H1 (cell line): Measurements from ENCODE around the gene GPC1. TPM values are rescaled to one million over a fixed set of nuclear protein-coding genes. Genes with fewer than 3 reads are reported as not detected.

ENCODE experiments used
- CTCF ChIA-PET: fragments of 300-600 bp; sonication (Branson Sonifier 250); formaldehyde crosslinking; loops from one replicate; lab custom pipeline; 2021; ENCODE audit not compliant: partially characterized antibody; lab: Charles Lee
- POLR2A ChIA-PET: fragments of 300-600 bp; sonication (Branson Sonifier 250); formaldehyde crosslinking; loops from one replicate; lab custom pipeline; 2021; ENCODE audit warnings: inconsistent platforms; ENCODE audit not compliant: partially characterized antibody; lab: Charles Lee
- DNase-seq, 2 experiments: peaks; one replicate each; pipeline versions ENCODE4 v3.0.0 to v3.0.0-alpha.2; 2010 to 2022; ENCODE audit warnings: low spot score in 2 of 2, low read depth in 1 of 2, mixed read lengths in 1 of 2
- FAIRE-seq: peaks from 2 replicates; lab custom pipeline; 2011; peaks lifted over from hg19 to GRCh38; lab: Jason Lieb, UNC
- H2AFZ ChIP-seq: 2 replicates; pipeline ENCODE4 v1.8.1; 2012; ENCODE audit warnings: low read length, inconsistent platforms
- H2AK5ac ChIP-seq: 2 replicates; pipeline ENCODE4 v1.6.1; 2013; ENCODE audit warnings: low read depth, low read length
- H2BK120ac ChIP-seq: replicated peaks from 2 replicates; pipeline ENCODE3; 2013; ENCODE audit warnings: low read depth, low read length, inconsistent platforms
- H2BK12ac ChIP-seq: 2 replicates; pipeline ENCODE4 v1.6.1; 2013; ENCODE audit warnings: low read depth, low read length
- H2BK15ac ChIP-seq: 2 replicates; pipeline ENCODE4 v1.6.1; 2013; ENCODE audit warnings: low read length
- H2BK20ac ChIP-seq: 2 replicates; pipeline ENCODE4 v1.6.1; 2013; ENCODE audit warnings: low read length
- H2BK5ac ChIP-seq: 2 replicates; pipeline ENCODE4 v1.6.1; 2013; ENCODE audit warnings: low read depth, low read length
- H3K14ac ChIP-seq: 2 replicates; pipeline ENCODE4 v1.6.1; 2013; ENCODE audit warnings: inconsistent platforms; ENCODE audit not compliant: insufficient read length
- H3K18ac ChIP-seq: 2 replicates; pipeline ENCODE4 v1.6.1; 2013; ENCODE audit warnings: low read length; ENCODE audit errors: extremely low read depth
- H3K23ac ChIP-seq: 2 replicates; pipeline ENCODE4 v1.6.1; 2013; ENCODE audit warnings: inconsistent platforms; ENCODE audit not compliant: insufficient read length
- H3K23me2 ChIP-seq: 2 replicates; pipeline ENCODE4 v1.6.1; 2013; ENCODE audit warnings: low read depth, low read length
- H3K27ac ChIP-seq: 2 replicates; pipeline ENCODE4 v1.6.1; 2011; ENCODE audit warnings: low read depth, low read length, inconsistent platforms
- H3K27me3 ChIP-seq, 4 experiments: replicated peaks in 1 of 4; 1 replicate in 1 of 4; 2 replicates in 3 of 4; pipeline versions ENCODE4 v1.6.1 to v1.8.1; 2011 to 2013; ENCODE audit warnings: low read length in 3 of 4, mild to moderate bottlenecking in 3 of 4, inconsistent platforms in 2 of 4, mixed read lengths in 2 of 4, moderate library complexity in 1 of 4; ENCODE audit not compliant: control insufficient read depth in 3 of 4, insufficient read depth in 3 of 4; ENCODE audit errors: extremely low read depth in 1 of 4
- H3K36me3 ChIP-seq, 4 experiments: 2 replicates each; pipeline versions ENCODE4 v1.6.1 to v1.8.1; 2011 to 2013; ENCODE audit warnings: mild to moderate bottlenecking in 4 of 4, low read length in 3 of 4, moderate library complexity in 2 of 4, control low read depth in 1 of 4, inconsistent platforms in 1 of 4; ENCODE audit not compliant: insufficient read depth in 4 of 4, control insufficient read depth in 2 of 4
- H3K4ac ChIP-seq: replicated peaks from 2 replicates; pipeline ENCODE3; 2013; ENCODE audit warnings: low read length, low read depth, mixed read lengths, inconsistent platforms; ENCODE audit not compliant: insufficient read length
- H3K4me1 ChIP-seq, 4 experiments: replicated peaks in 1 of 4; 1 replicate in 1 of 4; 2 replicates in 3 of 4; pipeline versions ENCODE4 v1.6.1 to v1.8.1; 2011 to 2013; ENCODE audit warnings: low read length in 3 of 4, inconsistent platforms in 2 of 4, mixed read lengths in 1 of 4; ENCODE audit not compliant: insufficient read depth in 4 of 4, control insufficient read depth in 3 of 4
- H3K4me2 ChIP-seq, 2 experiments: 2 replicates each; pipeline versions ENCODE4 v1.6.1 to v1.8.1; 2011 to 2013; ENCODE audit warnings: low read depth in 2 of 2, low read length in 2 of 2, control low read depth in 1 of 2, inconsistent platforms in 1 of 2, mild to moderate bottlenecking in 1 of 2; ENCODE audit not compliant: insufficient read depth in 1 of 2
- H3K4me3 ChIP-seq, 4 experiments: fragments of 200-600, 300-600 bp in 1 of 4; sonication (generic), shearing (Covaris generic), sonication (Bioruptor Twin) in 1 of 4; 2 replicates each; pipeline versions ENCODE4 v1.5.1 to v1.8.1; 2011 to 2016; ENCODE audit warnings: low read length in 4 of 4, low read depth in 3 of 4, control low read depth in 2 of 4, inconsistent platforms in 2 of 4, mild to moderate bottlenecking in 2 of 4, mixed read lengths in 1 of 4, moderate library complexity in 1 of 4; ENCODE audit not compliant: insufficient read depth in 2 of 4; ENCODE audit errors: extremely low read depth in 1 of 4
- H3K56ac ChIP-seq: replicated peaks from 2 replicates; pipeline ENCODE3; 2013; ENCODE audit warnings: low read depth, mild to moderate bottlenecking, mixed read lengths, low read length, inconsistent platforms; ENCODE audit not compliant: insufficient read length
- H3K79me1 ChIP-seq: 2 replicates; pipeline ENCODE4 v1.6.1; 2013; ENCODE audit warnings: low read depth, low read length, control low read depth
- H3K79me2 ChIP-seq, 2 experiments: 2 replicates each; pipeline versions ENCODE4 v1.6.1 to v1.8.1; 2012 to 2013; ENCODE audit warnings: low read length in 2 of 2, mild to moderate bottlenecking in 2 of 2, inconsistent platforms in 1 of 2; ENCODE audit not compliant: insufficient read depth in 2 of 2, control insufficient read depth in 1 of 2
- H3K9ac ChIP-seq, 4 experiments: replicated peaks in 1 of 4; 1 replicate in 1 of 4; 2 replicates in 3 of 4; pipeline versions ENCODE4 v1.6.1 to v1.8.1; 2011 to 2013; ENCODE audit warnings: low read depth in 3 of 4, low read length in 3 of 4, control low read depth in 2 of 4, mild to moderate bottlenecking in 2 of 4, moderate library complexity in 2 of 4, inconsistent platforms in 1 of 4; ENCODE audit errors: extremely low read depth in 1 of 4
- H3K9me3 ChIP-seq, 2 experiments: 2 replicates each; pipeline versions ENCODE4 v1.6.1 to v1.8.1; 2012 to 2013; ENCODE audit warnings: mild to moderate bottlenecking in 2 of 2, moderate library complexity in 2 of 2, control low read depth in 1 of 2, inconsistent platforms in 1 of 2, low read depth in 1 of 2, low read length in 1 of 2, mixed read lengths in 1 of 2; ENCODE audit not compliant: insufficient read depth in 2 of 2
- H4K20me1 ChIP-seq, 2 experiments: replicated peaks in 1 of 2; 2 replicates each; pipeline versions ENCODE3 to v1.8.1; 2011 to 2013; ENCODE audit warnings: inconsistent platforms in 2 of 2, low read length in 2 of 2, mild to moderate bottlenecking in 1 of 2; ENCODE audit not compliant: insufficient read depth in 2 of 2, control insufficient read depth in 1 of 2
- H4K5ac ChIP-seq: 2 replicates; pipeline ENCODE4 v1.6.1; 2013; ENCODE audit warnings: low read length, low read depth, mixed read lengths, inconsistent platforms; ENCODE audit not compliant: insufficient read length
- H4K8ac ChIP-seq: 2 replicates; pipeline ENCODE4 v1.8.0; 2013; ENCODE audit warnings: mild to moderate bottlenecking, moderate library complexity, low read length, inconsistent platforms; ENCODE audit not compliant: insufficient read depth; ENCODE audit errors: extremely low read depth
- H4K91ac ChIP-seq: replicated peaks from 2 replicates; pipeline ENCODE3; 2013; ENCODE audit warnings: low read length, mixed read lengths, inconsistent platforms; ENCODE audit not compliant: insufficient read length
- CTBP2 ChIP-seq: IDR thresholded peaks from 2 replicates; pipeline ENCODE4 v1.7.0; 2011; ENCODE audit warnings: borderline replicate concordance, mild to moderate bottlenecking, moderate library complexity, mixed read lengths, low read length; ENCODE audit not compliant: insufficient read depth, insufficient read length
- SIN3A ChIP-seq, 2 experiments: IDR thresholded peaks in 1 of 2; conservative IDR thresholded peaks in 1 of 2; 2 replicates each; pipeline ENCODE4 v1.6.1; 2011 to 2012; ENCODE audit warnings: low read length in 2 of 2, improper control_type of control experiment in 1 of 2, low read depth in 1 of 2, mild to moderate bottlenecking in 1 of 2
- ZNF274 ChIP-seq: IDR thresholded peaks from 2 replicates; pipeline ENCODE4 v1.7.0; 2012; ENCODE audit warnings: low read length, borderline replicate concordance; ENCODE audit errors: extremely low read depth
- WGBS, 2 experiments: shearing (Covaris generic) in 1 of 2; methylation state at CpG; one replicate each; pipeline versions ENCODE4 v1.1.6 to v1.1.7; 2013 to 2015; ENCODE audit warnings: low lambda C conversion rate in 2 of 2, mixed read lengths in 2 of 2, inconsistent platforms in 1 of 2, low coverage in 1 of 2, missing lambda C conversion rate in 1 of 2; ENCODE audit not compliant: insufficient replicate concordance in 2 of 2, insufficient coverage in 1 of 2, insufficient read length in 1 of 2; ENCODE audit errors: extremely low coverage in 1 of 2, missing lambda C conversion rate in 1 of 2; 5-methylcytosine and 5-hydroxymethylcytosine counted together
- polyA plus RNA-seq, 7 experiments: library from polyadenylated mRNA; depleted of rRNA in 3 of 7; stranded (reverse) in 5 of 7; unstranded in 2 of 7; fragments of >200 nt in 5 of 7; fragments of 200-250 nt in 2 of 7; gene quantifications; 1 replicate in 5 of 7; 2 replicates in 1 of 7; 4 replicates in 1 of 7; pipeline versions ENCODE4 v1.2.1 to v1.2.3, GENCODE V29; 2011 to 2013; ENCODE audit warnings: missing spikeins in 2 of 7, mixed read lengths in 2 of 7
- total RNA-seq: library from RNA; stranded (reverse); fragmentation: NEBNext Ultra II Directional; extraction: Animal tissue kit (Norgen Biotek cat#: 25700); gene quantifications from 2 replicates; pipeline ENCODE4 v1.2.1, GENCODE V29; 2021

Gene GPC1
- total and polyA plus RNA-seq, 2 of the 8 experiments (the other 6 are each of a cell fraction or from before 2014, with no cell fraction given) = 21.9 to 28.3 TPM

DNA sequence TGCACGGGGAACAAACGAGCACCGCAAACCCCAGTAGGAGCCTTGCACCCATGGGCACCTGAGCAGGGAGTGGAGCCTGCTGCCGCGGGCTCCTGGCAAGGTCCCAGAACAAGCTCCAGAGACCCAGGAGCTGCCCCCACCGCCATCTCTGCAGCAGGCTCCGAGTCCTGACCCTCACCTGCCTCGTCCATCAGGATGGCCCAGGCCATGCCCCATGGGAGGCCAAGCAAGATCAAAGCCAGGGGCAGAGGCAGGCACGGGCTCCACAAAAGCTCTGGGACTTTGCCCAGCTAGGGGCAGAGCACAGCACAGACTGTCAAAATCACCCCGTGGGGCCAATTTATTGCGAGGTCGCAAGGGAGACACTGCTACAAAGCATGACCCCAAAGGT lies 43.6 kb downstream of the GPC1 start:
- no peak overlapping the region for H3K4me2 ChIP-seq
- POLR2A ChIA-PET = no interaction called here
- no peak overlapping the region for H2AFZ ChIP-seq
- no peak overlapping the region for H4K91ac ChIP-seq
- H3K56ac ChIP-seq = no peak overlapping the region
- no peak overlapping the region; the same call in 1 of the 2 replicates for H4K8ac ChIP-seq
- H3K23ac ChIP-seq = no peak overlapping the region
- H3K4me1 ChIP-seq = no peaks in the 10 kb centered on the region; a peak in 1 of 7 replicates
- 0 out of 7 replicates have a peak, but pooled peaks cover 0 to 2% (median 0%) of the 10 kb centered on the region in 4 experiments for H3K27me3 ChIP-seq
- H2BK5ac ChIP-seq = no peak overlapping the region
- H2BK20ac ChIP-seq = no peak overlapping the region
- H3K23me2 ChIP-seq = 0 out of 2 replicates have a peak, but pooled peaks cover 2% of the 10 kb centered on the region
- FAIRE-seq (no peak), DNase-seq (no peak)
- WGBS, 2 experiments = 87% methylated on average over 12 of the region's 12 CpGs; no CpG with 5 or more reads in 1 of the 2 experiments
- no peak overlapping the region for H3K14ac ChIP-seq
- H2AK5ac ChIP-seq = no peak overlapping the region
- no peak overlapping the region for H2BK15ac ChIP-seq
- no peak overlapping the region for H3K9ac ChIP-seq
- no peaks in the 10 kb centered on the region for H3K36me3 ChIP-seq
- no peak overlapping the region for H3K18ac ChIP-seq
- H3K4me3 ChIP-seq = no peak overlapping the region
- H4K20me1 ChIP-seq = no peaks in the 10 kb centered on the region
- no peaks in the 10 kb centered on the region for H3K9me3 ChIP-seq
- no peak overlapping the region for H3K27ac ChIP-seq
- no peaks in the 10 kb centered on the region for H3K79me1 ChIP-seq
- CTCF ChIA-PET = interaction anchor here (1.2 kb wide), 1 partner anchor 11 kb away, joined by 3 read pairs; no protein-coding TSS in a partner anchor
- TF ChIP-seq SIN3A (conservative IDR thresholded peaks at IDR 0.05 in 1 of 2, IDR thresholded peaks at IDR 0.05 in 1 of 2; ENCODE audit: low read depth in 1 of 2, low read length in 2 of 2) (no peak), ZNF274 (no peak), CTBP2 (no peak)
- no peak overlapping the region for H2BK12ac ChIP-seq
- no peaks in the 10 kb centered on the region for H3K79me2 ChIP-seq
- no peak overlapping the region for H4K5ac ChIP-seq
- H2BK120ac ChIP-seq = no peak overlapping the region
- no peak overlapping the region for H3K4ac ChIP-seq
